Ishikawa (cell line): ENCODE measurements around the gene DNA2.

Experiments used
- CEBPB ChIP-seq: IDR thresholded peaks from 2 replicates; pipeline ENCODE4 v1.6.1; 2012
- CREB1 ChIP-seq: IDR thresholded peaks from 2 replicates; pipeline ENCODE4 v1.6.1; 2012; ENCODE audit warnings: low read depth
- EGR1 ChIP-seq: IDR thresholded peaks from 2 replicates; pipeline ENCODE4 v1.6.1; 2012
- EP300 ChIP-seq: IDR thresholded peaks from 2 replicates; pipeline ENCODE4 v1.6.1; 2012; ENCODE audit warnings: borderline replicate concordance
- FOXM1 ChIP-seq: IDR thresholded peaks from 2 replicates; pipeline ENCODE4 v1.6.1; 2012; ENCODE audit warnings: low read depth, borderline replicate concordance
- NFIC ChIP-seq: IDR thresholded peaks from 2 replicates; pipeline ENCODE4 v1.6.1; 2012
- RAD21 ChIP-seq: IDR thresholded peaks from 2 replicates; pipeline ENCODE4 v1.6.1; 2012; ENCODE audit warnings: low read depth
- REST ChIP-seq: IDR thresholded peaks from 2 replicates; pipeline ENCODE4 v1.6.1; 2012; ENCODE audit warnings: low read depth, mild to moderate bottlenecking
- TAF1 ChIP-seq: IDR thresholded peaks from 2 replicates; pipeline ENCODE4 v1.6.1; 2012; ENCODE audit warnings: low read depth, mild to moderate bottlenecking
- TCF12 ChIP-seq: IDR thresholded peaks from 2 replicates; pipeline ENCODE4 v1.6.1; 2012; ENCODE audit warnings: low read depth
- TEAD4 ChIP-seq: IDR thresholded peaks from 2 replicates; pipeline ENCODE4 v1.6.1; 2012
- USF1 ChIP-seq: IDR thresholded peaks from 2 replicates; pipeline ENCODE4 v1.6.1; 2012
- YY1 ChIP-seq: IDR thresholded peaks from 2 replicates; pipeline ENCODE4 v1.6.1; 2012; ENCODE audit warnings: low read depth
- ZBTB7A ChIP-seq: IDR thresholded peaks from 2 replicates; pipeline ENCODE4 v1.6.1; 2012; ENCODE audit warnings: low read depth
- TF ChIP-seq, protein P1 (sequence below): IDR thresholded peaks from 2 replicates; pipeline ENCODE4 v1.6.1; 2012

The DNA2 gene

GRCh38 chr10:68502846-68503245, 31.1 kb upstream of the DNA2 start:
- no peak for TF ChIP-seq TAF1
- no peak for TF ChIP-seq TCF12
- no peak for TF ChIP-seq EGR1
- TF ChIP-seq REST: no peak
- no peak for TF ChIP-seq NFIC
- TF ChIP-seq CREB1: no peak

DNA sequence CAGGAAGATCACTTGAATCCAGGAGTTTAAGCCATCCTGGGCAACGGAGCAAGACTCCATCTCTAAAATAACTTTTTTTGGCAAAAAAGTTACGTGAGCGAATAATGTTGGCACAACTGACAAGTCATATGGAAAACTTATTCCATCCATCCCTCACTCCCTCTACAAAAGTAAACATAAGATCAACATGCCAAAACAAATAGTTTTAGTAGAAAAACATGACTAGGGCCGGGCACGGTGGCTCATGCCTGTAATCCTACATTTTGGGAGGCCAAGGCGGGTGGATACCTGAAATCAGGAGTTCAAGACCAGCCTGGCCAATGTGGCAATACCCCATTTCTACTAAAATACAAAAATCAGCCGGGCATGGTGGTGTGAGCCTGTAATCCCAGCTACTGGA, 29.9 kb upstream of the DNA2 start:
- TF ChIP-seq EGR1 (no peak), TAF1 (no peak), REST (no peak), TEAD4 (no peak)

- TF ChIP-seq TAF1 (no peak), EP300 (no peak), REST (no peak), ZBTB7A (no peak), USF1 (no peak), CREB1 (no peak), RAD21 (no peak), TCF12 (no peak), TEAD4 (no peak), CEBPB (no peak), FOXM1 (no peak), NFIC (no peak), EGR1 (no peak), YY1 (no peak)
- TF ChIP-seq, protein P1, sequence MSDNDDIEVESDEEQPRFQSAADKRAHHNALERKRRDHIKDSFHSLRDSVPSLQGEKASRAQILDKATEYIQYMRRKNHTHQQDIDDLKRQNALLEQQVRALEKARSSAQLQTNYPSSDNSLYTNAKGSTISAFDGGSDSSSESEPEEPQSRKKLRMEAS: no peak
Observed at GRCh38 chr10:68499544-68499943, 27.8 kb upstream of the DNA2 start.

DNA sequence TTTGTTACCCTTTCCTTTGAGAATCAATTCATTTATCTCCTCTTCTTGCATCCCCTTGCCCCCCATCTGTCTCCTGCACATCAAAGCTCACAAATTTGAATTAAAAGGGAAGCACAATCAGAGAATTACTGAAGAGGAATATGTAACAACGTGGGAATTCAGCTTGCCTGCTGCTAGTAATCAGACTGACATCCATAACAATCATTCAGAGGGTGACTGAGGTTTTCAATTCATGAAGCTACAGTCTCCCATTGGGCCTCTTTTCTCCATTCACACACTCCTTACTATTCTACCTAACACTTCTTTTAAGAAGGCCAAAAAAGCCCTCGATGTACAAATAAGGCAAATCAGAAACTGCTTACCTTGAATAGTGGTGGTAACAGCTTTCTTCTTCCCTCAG, 24.3 kb upstream of the DNA2 start:
- no peak for TF ChIP-seq TEAD4
- TF ChIP-seq, protein P1: no peak
- no peak for TF ChIP-seq NFIC
- no peak for TF ChIP-seq FOXM1
- no peak for TF ChIP-seq TCF12

GRCh38 chr10:68492118-68492517, 20.3 kb upstream of the DNA2 start:
- TF ChIP-seq FOXM1 (no peak), NFIC (no peak), USF1 (no peak), TAF1 (no peak), EGR1 (no peak), TEAD4 (no peak), RAD21 (no peak), CEBPB (no peak), REST (no peak), CREB1 (no peak), TCF12 (no peak), YY1 (no peak), EP300 (no peak), ZBTB7A (no peak)
- TF ChIP-seq, protein P1: no peak
